GM12865 (cell line): Measurements from ENCODE around the gene JMJD8.

Source experiments
- DNase-seq: peaks from one replicate; pipeline ENCODE4 v3.0.0; 2010; ENCODE audit warnings: low read depth
- H3K4me3 ChIP-seq: 2 replicates; pipeline ENCODE4 v1.5.1; 2011; ENCODE audit warnings: mild to moderate bottlenecking, low read depth, low read length, control low read depth
- CTCF ChIP-seq: IDR thresholded peaks from 2 replicates; pipeline ENCODE4 v1.5.1; 2011; ENCODE audit warnings: low read length, control low read depth, low read depth, inconsistent platforms; ENCODE audit not compliant: insufficient read depth; ENCODE audit errors: missing control alignments

Gene JMJD8

GRCh38 chr16:684071-684794 is at the start of gene JMJD8:
Gene JMJD8, minus strand, starts transcription at chr16:684334. Its CDS starts 15 bp downstream, at chr16:684319.
- peak within 1 kb of the TSS; percentile 54 for H3K4me3 ChIP-seq
- TF ChIP-seq CTCF = no peak
- DNase-seq = peak; percentile 98

GRCh38 chr16:733382-734207 is 49.5 kb upstream of the JMJD8 start:
- H3K4me3 ChIP-seq = no peak overlapping the region
- TF ChIP-seq CTCF = peak; percentile 38
- DNase-seq = peak; percentile 18

- no peak overlapping the region for H3K4me3 ChIP-seq
- no peak for DNase-seq
These were observed 48.8 kb upstream of the JMJD8 start for GRCh38 chr16:732936-733335.

GRCh38 chr16:732332-732731 is 48.2 kb upstream of the JMJD8 start:
- no peak overlapping the region for H3K4me3 ChIP-seq
- DNase-seq = no peak
- TF ChIP-seq CTCF = no peak

More at GRCh38 chr16:732936-733335, 48.8 kb upstream of the JMJD8 start:
- no peak for TF ChIP-seq CTCF

- DNase-seq = peak; percentile 9
- H3K4me3 ChIP-seq = no peak overlapping the region
- TF ChIP-seq CTCF = no peak
These were observed 46.8 kb upstream of the JMJD8 start for GRCh38 chr16:730666-731509.

- no peak for TF ChIP-seq CTCF
- H3K4me3 ChIP-seq = no peak overlapping the region
- no peak for DNase-seq
These were observed 45.9 kb upstream of the JMJD8 start for GRCh38 chr16:729768-730665.
